Measurements from ENCODE around the gene TNP2. TPM values are rescaled to one million over a fixed set of nuclear protein-coding genes. Genes with fewer than 3 reads are reported as not detected.
"Not testable (repeated sequence)": the region's sequence is repeated elsewhere in the genome, so short reads cannot be mapped to it uniquely, and the experiment has no call there.

The TNP2 gene
- total and polyA plus RNA-seq, 9 of the 15 experiments (the other 6 are each of a cell fraction or from before 2014, with no cell fraction given) = not detected

DNA sequence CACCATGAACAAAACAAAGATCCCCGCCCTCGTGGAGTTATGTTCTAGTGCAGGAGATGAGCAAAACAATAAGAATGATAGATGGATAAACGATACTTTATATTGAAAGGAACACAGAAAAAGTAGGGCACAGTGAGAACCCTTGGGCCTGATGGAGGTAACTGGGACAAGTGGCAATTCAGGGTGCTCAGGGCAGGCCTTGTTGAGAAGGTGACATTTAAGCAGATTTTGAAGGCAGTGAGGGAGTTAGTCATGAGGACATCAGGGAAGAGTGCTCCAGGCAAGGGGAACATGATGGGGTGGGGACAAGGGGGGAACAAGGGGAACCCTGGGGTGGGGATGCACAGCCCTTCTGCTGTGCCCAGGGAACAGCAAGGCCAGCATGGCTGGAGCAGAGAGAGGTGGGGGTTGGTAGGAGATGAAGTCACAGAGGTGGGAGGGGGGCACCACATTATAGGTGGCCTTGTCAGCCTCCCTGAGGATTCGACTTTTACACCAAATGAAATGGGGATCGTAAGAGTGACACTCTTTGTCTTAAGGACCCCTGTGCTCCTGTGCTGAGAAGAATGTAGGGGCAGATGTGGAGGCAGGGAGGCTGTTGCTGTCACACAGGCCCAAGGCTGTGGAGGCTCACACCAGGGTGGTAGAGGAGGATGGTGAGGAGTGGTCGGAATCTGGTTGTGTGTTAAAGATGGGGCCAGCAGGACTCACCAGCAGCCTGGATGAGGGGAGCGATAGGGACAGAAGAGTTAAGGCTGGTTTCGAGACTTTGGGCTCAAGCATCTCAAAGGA, 21.2 kb upstream of the TNP2 start (continued):
- TF ChIP-seq, protein P1, sequence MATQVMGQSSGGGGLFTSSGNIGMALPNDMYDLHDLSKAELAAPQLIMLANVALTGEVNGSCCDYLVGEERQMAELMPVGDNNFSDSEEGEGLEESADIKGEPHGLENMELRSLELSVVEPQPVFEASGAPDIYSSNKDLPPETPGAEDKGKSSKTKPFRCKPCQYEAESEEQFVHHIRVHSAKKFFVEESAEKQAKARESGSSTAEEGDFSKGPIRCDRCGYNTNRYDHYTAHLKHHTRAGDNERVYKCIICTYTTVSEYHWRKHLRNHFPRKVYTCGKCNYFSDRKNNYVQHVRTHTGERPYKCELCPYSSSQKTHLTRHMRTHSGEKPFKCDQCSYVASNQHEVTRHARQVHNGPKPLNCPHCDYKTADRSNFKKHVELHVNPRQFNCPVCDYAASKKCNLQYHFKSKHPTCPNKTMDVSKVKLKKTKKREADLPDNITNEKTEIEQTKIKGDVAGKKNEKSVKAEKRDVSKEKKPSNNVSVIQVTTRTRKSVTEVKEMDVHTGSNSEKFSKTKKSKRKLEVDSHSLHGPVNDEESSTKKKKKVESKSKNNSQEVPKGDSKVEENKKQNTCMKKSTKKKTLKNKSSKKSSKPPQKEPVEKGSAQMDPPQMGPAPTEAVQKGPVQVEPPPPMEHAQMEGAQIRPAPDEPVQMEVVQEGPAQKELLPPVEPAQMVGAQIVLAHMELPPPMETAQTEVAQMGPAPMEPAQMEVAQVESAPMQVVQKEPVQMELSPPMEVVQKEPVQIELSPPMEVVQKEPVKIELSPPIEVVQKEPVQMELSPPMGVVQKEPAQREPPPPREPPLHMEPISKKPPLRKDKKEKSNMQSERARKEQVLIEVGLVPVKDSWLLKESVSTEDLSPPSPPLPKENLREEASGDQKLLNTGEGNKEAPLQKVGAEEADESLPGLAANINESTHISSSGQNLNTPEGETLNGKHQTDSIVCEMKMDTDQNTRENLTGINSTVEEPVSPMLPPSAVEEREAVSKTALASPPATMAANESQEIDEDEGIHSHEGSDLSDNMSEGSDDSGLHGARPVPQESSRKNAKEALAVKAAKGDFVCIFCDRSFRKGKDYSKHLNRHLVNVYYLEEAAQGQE (IDR thresholded peaks at IDR 0.05; ENCODE audit: borderline replicate concordance) = no peak
- TF ChIP-seq, protein P1 (CRISPR knock-in tag; IDR thresholded peaks at IDR 0.05; ENCODE audit: low read depth) = no peak
- no peak for TF ChIP-seq NEUROD1 (IDR thresholded peaks at IDR 0.05; ENCODE audit: borderline replicate concordance, low read depth, low read length, partially characterized antibody)
- TF ChIP-seq, protein P2, sequence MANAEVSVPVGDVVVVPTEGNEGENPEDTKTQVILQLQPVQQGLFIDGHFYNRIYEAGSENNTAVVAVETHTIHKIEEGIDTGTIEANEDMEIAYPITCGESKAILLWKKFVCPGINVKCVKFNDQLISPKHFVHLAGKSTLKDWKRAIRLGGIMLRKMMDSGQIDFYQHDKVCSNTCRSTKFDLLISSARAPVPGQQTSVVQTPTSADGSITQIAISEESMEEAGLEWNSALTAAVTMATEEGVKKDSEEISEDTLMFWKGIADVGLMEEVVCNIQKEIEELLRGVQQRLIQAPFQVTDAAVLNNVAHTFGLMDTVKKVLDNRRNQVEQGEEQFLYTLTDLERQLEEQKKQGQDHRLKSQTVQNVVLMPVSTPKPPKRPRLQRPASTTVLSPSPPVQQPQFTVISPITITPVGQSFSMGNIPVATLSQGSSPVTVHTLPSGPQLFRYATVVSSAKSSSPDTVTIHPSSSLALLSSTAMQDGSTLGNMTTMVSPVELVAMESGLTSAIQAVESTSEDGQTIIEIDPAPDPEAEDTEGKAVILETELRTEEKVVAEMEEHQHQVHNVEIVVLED (CRISPR knock-in tag; IDR thresholded peaks at IDR 0.05) = no peak
- no peak for TF ChIP-seq ZMIZ1 (IDR thresholded peaks at IDR 0.05; ENCODE audit: low read depth in 2 of 2, low read length in 2 of 2)
- no peak for TF ChIP-seq SNRNP70 (optimal IDR thresholded peaks at IDR 0.05; ENCODE audit: low read depth, low read length)

DNA sequence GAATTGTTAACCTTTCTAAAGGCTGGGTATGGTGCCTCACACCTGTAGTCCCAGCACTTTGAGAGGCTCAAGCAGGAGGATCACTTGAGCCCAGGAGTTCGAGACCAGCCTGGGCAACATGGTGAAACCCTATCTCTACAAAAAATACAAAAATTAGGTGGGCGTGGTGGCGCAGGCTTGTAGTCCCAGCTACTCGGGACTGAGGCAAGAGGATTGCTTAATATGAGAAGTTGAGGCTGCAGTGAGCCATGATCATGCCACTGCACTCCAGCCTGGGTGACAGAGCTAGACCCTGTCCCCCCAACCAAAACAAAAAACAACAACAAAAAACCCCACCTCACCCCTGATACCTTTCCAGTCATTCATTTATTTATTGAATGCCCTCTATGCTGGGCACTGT, 20.6 kb upstream of the TNP2 start:
- H3K27me3 ChIP-seq (ENCODE audit: control insufficient read depth in 2 of 2, insufficient read depth in 2 of 2, low read length in 2 of 2) = peaks cover 19 to 54% of the 10 kb centered on the region in 2 experiments
- H2AFZ ChIP-seq (ENCODE audit: low read depth, low read length); FAIRE-seq; H3K9ac ChIP-seq (ENCODE audit: insufficient read depth in 1 of 2, low read depth in 2 of 2, low read length in 2 of 2); CTCF ChIA-PET (ENCODE audit: low intra/inter-chr PET ratio); intact Hi-C loops (cut with micrococcal nuclease); ATAC-seq; H3K9me3 ChIP-seq (replicated peaks; ENCODE audit: control insufficient read depth, insufficient read depth, low read depth, low read length); H3K79me2 ChIP-seq (ENCODE audit: control insufficient read depth, insufficient read depth, low read length); H3K36me3 ChIP-seq (ENCODE audit: control insufficient read depth, insufficient read depth, low read length); H3K4me2 ChIP-seq (ENCODE audit: insufficient read depth, low read length); H3K27ac ChIP-seq (ENCODE audit: extremely low read depth, low read depth, low read length); H3K9me1 ChIP-seq (ENCODE audit: control insufficient read depth, insufficient read depth, low read length); BruUV-seq (replicated peaks); H3K4me1 ChIP-seq (replicated peaks in 1 of 2; ENCODE audit: control insufficient read depth in 2 of 2, insufficient read depth in 2 of 2, low read length in 2 of 2); in situ Hi-C loops (cut with MboI); DNase-seq (ENCODE audit: extremely low read depth in 1 of 4, low spot score in 3 of 4); H3K4me3 ChIP-seq; H4K20me1 ChIP-seq (replicated peaks; ENCODE audit: control insufficient read depth, insufficient read depth, low read length): not testable (repeated sequence)
- POLR2A ChIA-PET = interaction anchor here (1.4 kb wide), 1 partner anchor 12 kb away, joined by 3 read pairs; no protein-coding TSS in a partner anchor
- 2% methylated on average over 4 of the region's 4 CpGs for WGBS (ENCODE audit: insufficient coverage, low coverage, missing lambda C conversion rate)

Data from K562 (cell line).